Fibroblast of lung (primary cell): ENCODE data around the gene ELL. TPM values are rescaled to one million over a fixed set of nuclear protein-coding genes. Genes with fewer than 3 reads are reported as not detected.

Experiments used
- DNase-seq, 2 donors: peaks; one replicate each; pipeline versions ENCODE4 v3.0.0 to v3.0.0-alpha.2; 2010; ENCODE audit warnings: low read depth in 2 of 2
- H2AFZ ChIP-seq: 2 replicates; pipeline ENCODE4 v1.5.1; 2012; ENCODE audit warnings: low read length, control low read depth, inconsistent platforms
- H3K27ac ChIP-seq: 2 replicates; pipeline ENCODE4 v1.5.1; 2011; ENCODE audit warnings: low read length, control low read depth; ENCODE audit not compliant: insufficient read depth
- H3K27me3 ChIP-seq: 2 replicates; pipeline ENCODE4 v1.5.1; 2011; ENCODE audit warnings: mild to moderate bottlenecking, low read length; ENCODE audit not compliant: control insufficient read depth, insufficient read depth
- H3K36me3 ChIP-seq: 2 replicates; pipeline ENCODE4 v1.5.1; 2011; ENCODE audit warnings: low read length; ENCODE audit not compliant: control insufficient read depth, insufficient read depth
- H3K4me1 ChIP-seq: 2 replicates; pipeline ENCODE4 v1.5.1; 2011; ENCODE audit warnings: low read length; ENCODE audit not compliant: control insufficient read depth, insufficient read depth; ENCODE audit errors: extremely low read depth
- H3K4me2 ChIP-seq: 2 replicates; pipeline ENCODE4 v1.5.1; 2011; ENCODE audit warnings: low read length, control low read depth; ENCODE audit not compliant: insufficient read depth; ENCODE audit errors: extremely low read depth
- H3K4me3 ChIP-seq, 4 experiments: fragments of 200-600 bp in 1 of 4; sonication (generic) in 1 of 4; replicated peaks in 1 of 4; 2 replicates each; pipeline ENCODE4 v1.5.1; 2011 to 2016; ENCODE audit warnings: low read length in 4 of 4, low read depth in 3 of 4, mild to moderate bottlenecking in 3 of 4, control low read depth in 2 of 4, inconsistent platforms in 1 of 4, mixed read lengths in 1 of 4; ENCODE audit not compliant: insufficient read depth in 1 of 4; ENCODE audit errors: control extremely low read depth in 1 of 4
- H3K79me2 ChIP-seq: 2 replicates; pipeline ENCODE4 v1.5.1; 2012; ENCODE audit warnings: mild to moderate bottlenecking, low read length, inconsistent platforms; ENCODE audit not compliant: control insufficient read depth, insufficient read depth
- H3K9ac ChIP-seq: 2 replicates; pipeline ENCODE4 v1.5.1; 2011; ENCODE audit warnings: mild to moderate bottlenecking, low read length, control low read depth; ENCODE audit not compliant: insufficient read depth
- H3K9me3 ChIP-seq: 2 replicates; pipeline ENCODE4 v1.5.1; 2012; ENCODE audit warnings: low read depth, low read length; ENCODE audit not compliant: control insufficient read depth, insufficient read depth
- H4K20me1 ChIP-seq: 2 replicates; pipeline ENCODE4 v1.5.1; 2011; ENCODE audit warnings: low read length; ENCODE audit not compliant: control insufficient read depth, insufficient read depth; ENCODE audit errors: extremely low read depth
- CTCF ChIP-seq, 2 donors: IDR thresholded peaks in 1 of 2; conservative IDR thresholded peaks in 1 of 2; 1 replicate in 1 of 2; 2 replicates in 1 of 2; pipeline ENCODE4 v1.5.1; 2011 to 2012; ENCODE audit warnings: low read length in 2 of 2, control low read depth in 1 of 2, inconsistent platforms in 1 of 2, low read depth in 1 of 2, mild to moderate bottlenecking in 1 of 2
- EZH2 ChIP-seq: IDR thresholded peaks from 2 replicates; pipeline ENCODE4 v1.5.1; 2012; ENCODE audit warnings: low read length, control low read depth, mild to moderate bottlenecking; ENCODE audit errors: missing control alignments
- polyA plus RNA-seq, 2 donors: library from polyadenylated mRNA; depleted of rRNA in 1 of 2; stranded (reverse) in 1 of 2; unstranded in 1 of 2; fragments of >200 nt; gene quantifications; 2 replicates each; pipeline ENCODE4 v1.2.1, GENCODE V29; 2011 to 2012; ENCODE audit warnings: missing spikeins in 1 of 2
- total RNA-seq: library from RNA; depleted of rRNA; stranded (reverse); fragments of >200 nt; gene quantifications from 2 replicates; pipeline ENCODE4 v1.2.1, GENCODE V29; 2014

Gene ELL
- total and polyA plus RNA-seq, 2 donors (not counting 1 experiment from before 2014, with no cell fraction given): 4.4 to 18.7 TPM

- Histone ChIP-seq H3K9me3 (no peaks in the 10 kb centered on the region), H3K4me3 (no peak overlapping the region), H3K27me3 (no peaks in the 10 kb centered on the region), H4K20me1 (no peaks in the 10 kb centered on the region), H3K4me2 (no peak overlapping the region), H3K79me2 (no peaks in the 10 kb centered on the region), H2AFZ (no peak overlapping the region), H3K4me1 (peaks cover 7% of the 10 kb centered on the region), H3K36me3 (peaks cover 22% of the 10 kb centered on the region), H3K27ac (no peak overlapping the region), H3K9ac (no peak overlapping the region)
- no peak for DNase-seq
- TF ChIP-seq EZH2 (no peak), CTCF (conservative IDR thresholded peaks at IDR 0.05 in 1 of 2, IDR thresholded peaks at IDR 0.05 in 1 of 2; ENCODE audit: low read depth in 1 of 2, low read length in 2 of 2) (no peak)
Measured at GRCh38 chr19:18439910-18440237, 82.0 kb downstream of the ELL start.

GRCh38 chr19:18439025-18439909 is 82.6 kb downstream of the ELL start:
- no peaks in the 10 kb centered on the region for H3K9me3 ChIP-seq
- no peak overlapping the region for H3K4me2 ChIP-seq
- peak in 1 of 2 donors; percentile 57 for DNase-seq
- TF ChIP-seq EZH2: no peak
- TF ChIP-seq CTCF (conservative IDR thresholded peaks at IDR 0.05 in 1 of 2, IDR thresholded peaks at IDR 0.05 in 1 of 2; ENCODE audit: low read depth in 1 of 2, low read length in 2 of 2): no peak
- H4K20me1 ChIP-seq: no peaks in the 10 kb centered on the region
- peaks cover 7% of the 10 kb centered on the region for H3K4me1 ChIP-seq
- H2AFZ ChIP-seq: no peak overlapping the region
- no peaks in the 10 kb centered on the region for H3K27me3 ChIP-seq
- no peak overlapping the region for H3K9ac ChIP-seq
- no peaks in the 10 kb centered on the region for H3K79me2 ChIP-seq
- H3K36me3 ChIP-seq: peaks cover 18% of the 10 kb centered on the region
- no peak overlapping the region for H3K27ac ChIP-seq
- H3K4me3 ChIP-seq: no peak overlapping the region

GRCh38 chr19:18438331-18439024 is 83.4 kb downstream of the ELL start:
- no peak overlapping the region for H3K27ac ChIP-seq
- no peak for DNase-seq
- no peaks in the 10 kb centered on the region for H3K9me3 ChIP-seq
- H3K4me2 ChIP-seq: no peak overlapping the region
- no peak overlapping the region for H2AFZ ChIP-seq
- peak overlapping the region in 1 of 4 experiments; percentile 1 for H3K4me3 ChIP-seq
- H3K4me1 ChIP-seq: peaks cover 7% of the 10 kb centered on the region
- H3K79me2 ChIP-seq: no peaks in the 10 kb centered on the region
- H4K20me1 ChIP-seq: no peaks in the 10 kb centered on the region
- H3K36me3 ChIP-seq: peaks cover 13% of the 10 kb centered on the region
- TF ChIP-seq CTCF (conservative IDR thresholded peaks at IDR 0.05 in 1 of 2, IDR thresholded peaks at IDR 0.05 in 1 of 2; ENCODE audit: low read depth in 1 of 2, low read length in 2 of 2): no peak
- TF ChIP-seq EZH2: no peak
- H3K9ac ChIP-seq: no peak overlapping the region
- no peaks in the 10 kb centered on the region for H3K27me3 ChIP-seq
